GM21737 (cell line): Measurements from ENCODE around the gene NF1.
"Not testable (repeated sequence)": the region's sequence is repeated elsewhere in the genome, so short reads cannot be mapped to it uniquely, and the experiment has no call there.

Experiments
- ATAC-seq: cut with Tn5 transposase; IDR thresholded peaks from one replicate; pipeline ENCODE4 v1.9.1; 2021; ENCODE audit warnings: mild to moderate bottlenecking, moderate library complexity; ENCODE audit not compliant: unreplicated experiment

Gene NF1, protein sequence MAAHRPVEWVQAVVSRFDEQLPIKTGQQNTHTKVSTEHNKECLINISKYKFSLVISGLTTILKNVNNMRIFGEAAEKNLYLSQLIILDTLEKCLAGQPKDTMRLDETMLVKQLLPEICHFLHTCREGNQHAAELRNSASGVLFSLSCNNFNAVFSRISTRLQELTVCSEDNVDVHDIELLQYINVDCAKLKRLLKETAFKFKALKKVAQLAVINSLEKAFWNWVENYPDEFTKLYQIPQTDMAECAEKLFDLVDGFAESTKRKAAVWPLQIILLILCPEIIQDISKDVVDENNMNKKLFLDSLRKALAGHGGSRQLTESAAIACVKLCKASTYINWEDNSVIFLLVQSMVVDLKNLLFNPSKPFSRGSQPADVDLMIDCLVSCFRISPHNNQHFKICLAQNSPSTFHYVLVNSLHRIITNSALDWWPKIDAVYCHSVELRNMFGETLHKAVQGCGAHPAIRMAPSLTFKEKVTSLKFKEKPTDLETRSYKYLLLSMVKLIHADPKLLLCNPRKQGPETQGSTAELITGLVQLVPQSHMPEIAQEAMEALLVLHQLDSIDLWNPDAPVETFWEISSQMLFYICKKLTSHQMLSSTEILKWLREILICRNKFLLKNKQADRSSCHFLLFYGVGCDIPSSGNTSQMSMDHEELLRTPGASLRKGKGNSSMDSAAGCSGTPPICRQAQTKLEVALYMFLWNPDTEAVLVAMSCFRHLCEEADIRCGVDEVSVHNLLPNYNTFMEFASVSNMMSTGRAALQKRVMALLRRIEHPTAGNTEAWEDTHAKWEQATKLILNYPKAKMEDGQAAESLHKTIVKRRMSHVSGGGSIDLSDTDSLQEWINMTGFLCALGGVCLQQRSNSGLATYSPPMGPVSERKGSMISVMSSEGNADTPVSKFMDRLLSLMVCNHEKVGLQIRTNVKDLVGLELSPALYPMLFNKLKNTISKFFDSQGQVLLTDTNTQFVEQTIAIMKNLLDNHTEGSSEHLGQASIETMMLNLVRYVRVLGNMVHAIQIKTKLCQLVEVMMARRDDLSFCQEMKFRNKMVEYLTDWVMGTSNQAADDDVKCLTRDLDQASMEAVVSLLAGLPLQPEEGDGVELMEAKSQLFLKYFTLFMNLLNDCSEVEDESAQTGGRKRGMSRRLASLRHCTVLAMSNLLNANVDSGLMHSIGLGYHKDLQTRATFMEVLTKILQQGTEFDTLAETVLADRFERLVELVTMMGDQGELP (N-terminal part only)

GRCh38 chr17:31094600-31095235, at the start of gene NF1:
Gene NF1, plus strand, starts transcription at chr17:31094977. Its CDS starts 333 bp downstream, at chr17:31095310.
- ATAC-seq: peak; percentile 76

GRCh38 chr17:31046856-31047425, 47.8 kb upstream of the NF1 start:
- ATAC-seq: not testable (repeated sequence)

GRCh38 chr17:31048142-31048541, 46.6 kb upstream of the NF1 start:
- no peak for ATAC-seq

GRCh38 chr17:31048780-31049179, 46.0 kb upstream of the NF1 start:
- no peak for ATAC-seq

DNA sequence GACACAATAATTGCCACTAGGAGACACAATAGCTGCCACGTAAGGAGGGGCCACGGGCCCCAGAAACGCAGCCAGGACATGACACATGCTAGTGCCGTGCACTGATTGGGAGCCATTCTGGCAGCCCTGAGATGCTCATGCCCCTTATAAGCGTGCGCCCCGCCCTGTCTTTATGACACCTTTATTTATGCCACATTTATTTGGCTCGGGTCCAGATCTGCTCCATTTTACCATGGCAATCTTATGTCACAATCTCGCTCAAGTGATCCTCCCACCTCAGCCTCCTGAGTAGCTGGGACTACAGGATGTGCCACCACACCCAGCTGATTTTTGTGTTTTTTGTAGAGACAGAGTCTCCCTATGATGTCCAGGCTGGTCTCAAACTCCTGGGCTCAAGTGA, 43.8 kb upstream of the NF1 start:
- no peak for ATAC-seq

GRCh38 chr17:31051506-31051905, 43.3 kb upstream of the NF1 start:
- ATAC-seq: no peak

DNA sequence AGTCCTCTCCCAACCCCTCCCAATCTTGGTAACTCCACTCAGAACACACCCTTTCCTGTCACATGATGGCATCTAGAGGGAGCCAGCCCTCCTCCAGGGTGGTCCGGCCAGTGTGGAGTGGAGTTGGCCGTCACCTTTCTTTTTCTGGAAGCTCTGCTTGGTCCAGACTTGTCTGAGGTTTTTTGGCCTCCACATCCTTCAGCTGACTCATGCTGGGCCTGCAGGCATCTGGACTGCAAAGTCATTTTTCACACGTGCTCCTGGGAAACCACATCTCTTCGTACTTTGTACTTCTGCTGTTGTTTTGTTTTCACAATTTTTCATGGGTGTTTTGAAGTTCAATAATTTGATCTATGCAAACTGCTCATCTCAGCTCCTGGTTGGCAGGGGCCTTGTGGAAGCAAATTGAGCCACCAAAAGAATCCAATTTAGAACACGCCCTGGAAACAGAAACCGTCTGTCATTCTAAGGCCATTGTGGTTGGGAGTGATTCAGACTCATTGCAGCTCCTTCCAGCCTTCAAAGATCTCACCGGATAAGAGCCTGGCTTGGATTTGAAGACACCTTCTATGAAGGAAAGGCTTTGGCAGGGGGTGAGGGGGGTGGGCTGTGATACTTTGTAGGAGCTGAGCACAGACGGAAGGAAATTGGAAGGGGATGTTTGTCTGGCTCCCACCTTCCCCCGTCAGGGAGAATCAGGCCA, 42.4 kb upstream of the NF1 start:
- ATAC-seq: no peak

GRCh38 chr17:31053071-31053470, 41.7 kb upstream of the NF1 start:
- ATAC-seq: no peak

GRCh38 chr17:31054761-31055160, 40.0 kb upstream of the NF1 start:
- ATAC-seq: no peak

DNA sequence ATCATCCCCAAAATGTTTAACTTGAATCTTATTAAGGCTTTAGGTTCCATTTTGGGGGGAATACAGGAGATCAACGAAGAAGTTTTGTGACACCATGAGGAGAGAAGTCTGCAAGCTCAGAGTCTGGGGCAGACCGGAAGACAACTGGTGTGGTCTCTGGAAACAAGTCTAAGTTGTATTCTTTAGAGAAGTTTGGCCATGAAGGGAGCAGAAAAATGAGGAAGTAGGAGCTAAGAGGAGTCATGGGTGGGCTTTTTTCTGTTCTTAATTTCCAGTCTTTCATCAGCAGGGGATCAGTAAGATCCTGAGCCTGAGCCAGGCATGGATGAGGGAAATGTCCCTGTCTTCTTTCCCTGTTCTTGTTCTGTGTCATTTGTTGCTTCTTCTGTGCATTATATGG, 35.8 kb upstream of the NF1 start:
- ATAC-seq: no peak

- no peak for ATAC-seq
These were observed 33.8 kb upstream of the NF1 start for GRCh38 chr17:31060791-31061550.

DNA sequence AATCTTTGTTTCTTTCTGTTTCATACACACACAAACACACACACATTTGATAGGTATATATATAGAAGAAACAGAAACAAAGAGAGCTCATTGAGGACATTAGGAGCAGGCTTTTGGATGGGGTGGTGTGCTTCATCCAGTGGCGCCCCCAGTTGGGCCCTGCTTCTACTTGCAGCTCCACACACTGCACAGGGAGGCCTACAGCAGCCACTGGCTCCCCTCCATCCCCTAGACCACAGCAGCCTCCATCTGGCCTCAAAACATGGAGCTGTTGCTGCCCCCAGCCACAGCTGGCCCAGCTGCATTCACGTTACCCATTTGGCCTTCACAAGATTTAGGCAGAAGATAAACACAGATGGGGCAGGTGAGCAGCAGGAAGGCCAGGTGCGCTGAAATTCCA, 33.1 kb upstream of the NF1 start:
- ATAC-seq: no peak

- no peak for ATAC-seq
These were observed 32.4 kb upstream of the NF1 start for GRCh38 chr17:31062346-31062745.

GRCh38 chr17:31064707-31065106, 30.1 kb upstream of the NF1 start:
- no peak for ATAC-seq

GRCh38 chr17:31067691-31068184, 27.0 kb upstream of the NF1 start:
- no peak for ATAC-seq

- ATAC-seq: no peak
These were observed 26.5 kb upstream of the NF1 start for GRCh38 chr17:31068291-31068690.

- ATAC-seq: no peak
These were observed 22.6 kb upstream of the NF1 start for GRCh38 chr17:31072186-31072585.

GRCh38 chr17:31073411-31073810, 21.4 kb upstream of the NF1 start:
- ATAC-seq: no peak
